Sigmoid colon (tissue), 4 donors: ENCODE results near the gene SNAI3.

Experiments used
- CTCF ChIP-seq, 4 experiments: fragments of 450-650 bp in 3 of 4; fragments of 200-600 bp in 1 of 4; IDR thresholded peaks; one replicate each; pipeline ENCODE4 v1.5.1; 2016 to 2019; ENCODE audit warnings: antibody characterized with exemption in 4 of 4, mild to moderate bottlenecking in 3 of 4, moderate library complexity in 2 of 4
- EP300 ChIP-seq, 4 donors: sonication (generic); formaldehyde crosslinking; IDR thresholded peaks; one replicate each; pipeline ENCODE4 v1.6.1; 2017; ENCODE audit warnings: antibody characterized with exemption in 4 of 4
- POLR2A ChIP-seq, 2 donors: fragments of 450-650 bp; IDR thresholded peaks; one replicate each; pipeline ENCODE4 v1.6.1; 2016; ENCODE audit warnings: antibody characterized with exemption in 2 of 2, mild to moderate bottlenecking in 2 of 2, moderate library complexity in 2 of 2
- POLR2AphosphoS5 ChIP-seq, 4 donors: sonication (generic); formaldehyde crosslinking; IDR thresholded peaks; one replicate each; pipeline ENCODE4 v1.6.1; 2017; ENCODE audit warnings: antibody characterized with exemption in 4 of 4

- TF ChIP-seq CTCF (IDR thresholded peaks at IDR 0.05) (no peak), POLR2A (IDR thresholded peaks at IDR 0.05) (no peak), POLR2AphosphoS5 (IDR thresholded peaks at IDR 0.05) (no peak), EP300 (IDR thresholded peaks at IDR 0.05) (no peak)
Observed at GRCh38 chr16:88631920-88632586, 54.3 kb downstream of the SNAI3 start.
